IPS-15b (cell line): ENCODE measurements around the gene HSD17B4.
"Not testable (repeated sequence)": the region's sequence is repeated elsewhere in the genome, so short reads cannot be mapped to it uniquely, and the experiment has no call there.

Experiments
- H3K27me3 ChIP-seq: one replicate; pipeline ENCODE4 v1.6.1; 2013; ENCODE audit warnings: low read length; ENCODE audit not compliant: control insufficient read depth, insufficient read depth
- H3K36me3 ChIP-seq: one replicate; pipeline ENCODE4 v1.6.1; 2013; ENCODE audit warnings: low read length; ENCODE audit not compliant: control insufficient read depth, insufficient read depth
- H3K4me1 ChIP-seq: one replicate; pipeline ENCODE4 v1.6.1; 2013; ENCODE audit warnings: mild to moderate bottlenecking, low read length; ENCODE audit not compliant: control insufficient read depth, insufficient read depth
- H3K4me3 ChIP-seq: one replicate; pipeline ENCODE4 v1.5.1; 2013; ENCODE audit warnings: low read depth, low read length
- H3K9ac ChIP-seq: one replicate; pipeline ENCODE4 v1.6.1; 2013; ENCODE audit warnings: low read depth, mild to moderate bottlenecking, low read length
- H3K9me3 ChIP-seq: one replicate; pipeline ENCODE4 v1.6.1; 2013; ENCODE audit warnings: mild to moderate bottlenecking, low read length; ENCODE audit not compliant: control insufficient read depth, insufficient read depth

HSD17B4 gene

GRCh38 chr5:119438587-119438917, 13.7 kb upstream of the HSD17B4 start:
- not testable (repeated sequence) for H3K4me1 ChIP-seq, H3K36me3 ChIP-seq, H3K4me3 ChIP-seq, H3K9me3 ChIP-seq, H3K9ac ChIP-seq, H3K27me3 ChIP-seq

DNA sequence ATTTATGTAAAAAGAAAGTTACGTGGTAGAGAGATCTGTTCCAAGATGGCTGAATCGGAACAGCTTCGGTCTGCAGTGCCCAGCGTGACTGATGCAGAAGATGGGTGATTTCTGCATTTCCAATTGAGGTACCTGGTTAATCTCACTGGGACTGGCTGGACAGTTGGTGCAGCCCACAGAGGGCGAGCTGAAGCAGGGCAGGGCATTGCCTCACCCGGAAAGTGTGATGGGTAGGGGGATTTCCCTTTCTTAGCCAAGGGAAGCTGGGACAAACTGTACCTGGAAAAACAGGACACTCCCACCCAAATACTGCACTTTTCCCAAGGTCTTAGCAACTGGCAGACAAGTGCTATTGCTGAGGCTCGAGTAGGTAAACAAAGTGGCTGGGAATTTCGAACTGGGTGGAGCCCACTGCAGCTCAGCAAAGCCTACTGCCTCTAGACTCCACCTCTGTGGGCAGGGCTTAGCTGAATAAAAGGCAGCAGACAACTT, 13.1 kb upstream of the HSD17B4 start:
- Histone ChIP-seq H3K4me3 (no peak overlapping the region), H3K9ac (no peak overlapping the region)

GRCh38 chr5:119439632-119440031, 12.7 kb upstream of the HSD17B4 start:
- H3K4me3 ChIP-seq, H3K36me3 ChIP-seq, H3K9me3 ChIP-seq, H3K27me3 ChIP-seq, H3K9ac ChIP-seq, H3K4me1 ChIP-seq: not testable (repeated sequence)

More for the DNA sequence above, 13.1 kb upstream of the HSD17B4 start:
- H3K4me1 ChIP-seq = no peaks in the 10 kb centered on the region
- no peaks in the 10 kb centered on the region for H3K36me3 ChIP-seq
- H3K9me3 ChIP-seq = no peaks in the 10 kb centered on the region
- no peaks in the 10 kb centered on the region for H3K27me3 ChIP-seq

- not testable (repeated sequence) for H3K9ac ChIP-seq, H3K27me3 ChIP-seq, H3K4me1 ChIP-seq, H3K4me3 ChIP-seq, H3K9me3 ChIP-seq, H3K36me3 ChIP-seq
Observed at GRCh38 chr5:119444643-119445042, 7.7 kb upstream of the HSD17B4 start.

- Histone ChIP-seq H3K36me3 (no peaks in the 10 kb centered on the region), H3K9ac (no peak overlapping the region), H3K9me3 (no peaks in the 10 kb centered on the region), H3K4me3 (peak overlapping the region; percentile 30), H3K27me3 (no peaks in the 10 kb centered on the region), H3K4me1 (no peaks in the 10 kb centered on the region)
Observed at GRCh38 chr5:119445544-119445943, 6.8 kb upstream of the HSD17B4 start.

DNA sequence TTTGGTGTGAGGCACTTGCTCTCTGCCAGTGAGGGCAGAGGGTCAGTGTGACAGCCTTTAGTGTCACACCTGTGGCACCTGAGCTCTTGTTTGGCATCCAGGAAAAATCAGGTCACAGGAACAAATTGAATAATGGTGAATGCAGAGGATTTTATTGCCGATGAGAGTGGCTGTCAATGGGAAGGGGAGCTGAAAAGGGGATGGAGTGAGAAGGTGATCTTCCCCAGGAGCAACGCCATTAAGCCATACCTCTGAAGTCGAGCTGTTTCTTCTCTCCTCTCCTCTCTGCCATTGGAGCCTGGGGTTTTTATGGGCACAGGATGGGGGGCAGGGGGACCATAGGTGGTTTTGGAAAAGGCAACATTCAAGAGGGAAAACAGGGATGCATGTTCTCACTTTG, 2.4 kb upstream of the HSD17B4 start:
- peaks cover 2% of the 10 kb centered on the region for H3K4me1 ChIP-seq
- H3K36me3 ChIP-seq = no peaks in the 10 kb centered on the region
- H3K9ac ChIP-seq = no peak overlapping the region
- H3K4me3 ChIP-seq = no peak overlapping the region
- H3K9me3 ChIP-seq = no peaks in the 10 kb centered on the region
- H3K27me3 ChIP-seq = no peaks in the 10 kb centered on the region

- H3K27me3 ChIP-seq, H3K4me3 ChIP-seq, H3K4me1 ChIP-seq, H3K36me3 ChIP-seq, H3K9ac ChIP-seq, H3K9me3 ChIP-seq: not testable (repeated sequence)
Observed at GRCh38 chr5:119450627-119451026, 1.7 kb upstream of the HSD17B4 start.

DNA sequence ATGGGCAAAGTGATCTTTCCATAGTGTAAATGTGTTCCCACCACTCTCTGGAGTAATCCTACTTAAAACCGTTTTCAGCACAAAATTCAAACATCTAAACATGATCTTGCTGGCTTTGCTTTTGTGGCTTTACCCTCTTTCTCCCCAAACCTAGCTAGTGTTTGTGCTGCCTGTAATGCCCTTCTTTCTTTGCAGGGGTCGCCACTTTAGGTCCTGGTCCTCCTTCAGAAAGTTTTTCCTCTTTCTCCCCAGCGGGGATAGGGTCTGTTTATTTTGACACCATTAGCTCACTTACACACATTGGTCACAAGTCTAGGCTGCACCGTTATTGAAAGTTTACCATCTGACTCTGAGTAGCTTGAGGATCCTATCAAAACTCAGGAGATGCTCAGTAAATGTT, 736 bp upstream of the HSD17B4 start:
- Histone ChIP-seq H3K36me3 (no peaks in the 10 kb centered on the region), H3K4me1 (peaks cover 6% of the 10 kb centered on the region), H3K9ac (no peak overlapping the region), H3K4me3 (no peak overlapping the region), H3K27me3 (no peaks in the 10 kb centered on the region), H3K9me3 (no peaks in the 10 kb centered on the region)

DNA sequence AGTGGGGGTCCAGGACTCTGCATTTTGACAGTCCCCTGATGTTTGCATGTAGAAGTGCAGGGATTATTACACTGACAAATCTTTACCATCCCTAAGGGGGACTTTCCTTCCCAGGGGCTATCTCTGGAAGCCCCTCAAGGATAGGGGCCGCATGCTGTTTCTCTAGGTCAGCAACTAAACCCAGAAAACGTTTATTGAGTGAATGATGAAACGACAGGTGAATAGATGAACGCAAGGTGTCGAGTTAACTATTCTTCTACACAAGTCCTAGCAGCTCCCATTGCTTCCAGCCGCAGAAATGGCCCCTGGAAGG, 281 bp upstream of the HSD17B4 start:
- peak overlapping the region; percentile 30 for H3K4me3 ChIP-seq
- no peak overlapping the region for H3K9ac ChIP-seq
- H3K4me1 ChIP-seq = peaks cover 8% of the 10 kb centered on the region

DNA sequence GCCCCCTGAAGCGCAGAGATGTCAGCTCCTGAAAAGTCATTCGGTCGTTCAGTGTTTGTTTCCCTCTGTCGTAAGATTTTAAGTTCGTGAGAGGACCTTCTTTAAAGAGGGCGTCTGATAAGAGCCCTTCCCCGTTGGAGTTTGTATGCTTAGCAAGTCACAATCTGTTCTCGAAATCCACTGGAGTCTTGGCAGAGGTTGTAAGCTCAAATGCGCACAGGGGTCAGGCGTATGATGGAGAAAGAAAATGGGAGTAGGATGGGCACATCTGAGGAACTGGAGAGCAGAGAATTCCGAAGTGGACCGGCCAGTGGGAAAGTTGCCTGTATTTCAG, 710 bp downstream of the HSD17B4 start:
- Histone ChIP-seq H3K9ac (peak overlapping the region; percentile 38), H3K9me3 (no peaks in the 10 kb centered on the region), H3K4me3 (peak overlapping the region; percentile 55), H3K27me3 (no peaks in the 10 kb centered on the region), H3K36me3 (no peaks in the 10 kb centered on the region), H3K4me1 (peaks cover 14% of the 10 kb centered on the region)

More for the DNA sequence above, 281 bp upstream of the HSD17B4 start:
- no peaks in the 10 kb centered on the region for H3K36me3 ChIP-seq
- H3K9me3 ChIP-seq = no peaks in the 10 kb centered on the region
- H3K27me3 ChIP-seq = no peaks in the 10 kb centered on the region

DNA sequence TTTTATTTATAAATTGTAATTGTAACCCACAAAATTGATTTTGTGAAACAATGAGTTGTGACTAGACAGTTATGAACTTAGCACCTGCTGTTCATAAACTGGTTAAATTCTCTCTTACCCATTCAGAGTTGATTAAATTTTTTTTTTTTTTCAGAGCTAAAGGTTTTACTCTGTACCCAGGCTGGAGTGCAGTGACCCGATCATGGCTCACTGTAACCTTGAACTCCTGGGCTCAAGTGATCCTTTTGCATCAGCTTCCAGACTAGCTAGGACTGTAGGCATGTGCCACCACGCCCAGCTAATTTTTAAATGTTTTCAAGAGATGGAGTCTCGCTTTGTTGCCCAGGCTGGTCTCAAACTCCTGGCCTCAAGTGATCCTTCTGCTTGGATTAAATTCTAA, 1.9 kb downstream of the HSD17B4 start:
- Histone ChIP-seq H3K9ac (no peak overlapping the region), H3K27me3 (no peaks in the 10 kb centered on the region), H3K36me3 (no peaks in the 10 kb centered on the region), H3K9me3 (no peaks in the 10 kb centered on the region), H3K4me1 (peaks cover 18% of the 10 kb centered on the region), H3K4me3 (peak overlapping the region; percentile 55)

DNA sequence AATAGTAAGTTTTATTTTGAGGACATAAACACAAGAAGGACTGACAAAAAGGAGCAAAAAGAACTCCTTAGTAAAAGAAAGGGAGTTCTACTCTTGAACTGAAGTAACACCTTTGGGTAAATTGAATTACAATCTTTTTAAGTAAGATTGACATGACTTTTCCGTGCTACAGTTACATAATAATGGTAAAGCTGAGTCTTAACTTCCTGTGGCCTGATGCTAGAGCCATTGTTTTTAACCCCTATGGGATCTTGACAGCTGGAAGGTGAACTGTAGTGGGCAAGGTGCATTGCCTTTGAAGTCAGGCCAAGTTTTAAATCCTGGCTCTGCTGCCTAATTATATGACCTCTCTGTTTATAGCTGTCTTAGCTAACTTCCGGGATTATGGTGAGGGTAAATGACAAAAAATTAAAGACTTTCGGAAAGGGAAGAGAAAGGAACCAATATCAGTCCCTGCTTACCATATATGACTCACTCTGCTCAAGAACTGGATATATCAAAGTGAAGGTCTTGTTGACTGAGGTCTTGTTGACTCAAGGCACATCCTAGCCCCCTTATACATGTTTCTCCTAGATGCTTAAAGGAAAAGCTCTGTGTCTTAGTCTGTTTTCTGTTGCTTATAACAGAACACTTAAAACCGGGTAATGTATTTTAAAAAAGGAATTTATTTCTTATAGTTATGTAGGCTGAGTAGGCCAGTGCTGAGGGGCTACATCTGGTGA, 6.8 kb downstream of the HSD17B4 start:
- H3K4me3 ChIP-seq = peak overlapping the region; percentile 9
- H3K4me1 ChIP-seq = peaks cover 27% of the 10 kb centered on the region
- H3K27me3 ChIP-seq = no peaks in the 10 kb centered on the region
- H3K9me3 ChIP-seq = no peaks in the 10 kb centered on the region
- H3K36me3 ChIP-seq = no peaks in the 10 kb centered on the region
- H3K9ac ChIP-seq = no peak overlapping the region
